PFSK-1 (cell line): ENCODE results near the gene UBN2.

Experiments used
- POLR2AphosphoS5 ChIP-seq: IDR thresholded peaks from 2 replicates; pipeline ENCODE4 v1.6.1; 2012; ENCODE audit warnings: low read depth, mild to moderate bottlenecking, control low read depth, low read length, moderate library complexity
- SIN3A ChIP-seq: IDR thresholded peaks from 2 replicates; pipeline ENCODE4 v1.6.1; 2012; ENCODE audit warnings: mild to moderate bottlenecking, low read length, moderate library complexity, borderline replicate concordance; ENCODE audit not compliant: insufficient read depth
- TAF1 ChIP-seq: IDR thresholded peaks from 2 replicates; pipeline ENCODE4 v1.6.1; 2012; ENCODE audit warnings: low read length, control low read depth, borderline replicate concordance; ENCODE audit not compliant: insufficient read depth
- TF ChIP-seq, protein P1 (sequence below), 2 experiments: IDR thresholded peaks; 2 replicates each; pipeline versions ENCODE4 v1.6.1 to v1.8.0; 2011 to 2012; ENCODE audit warnings: low read depth in 2 of 2, low read length in 2 of 2, control low read depth in 1 of 2, inconsistent platforms in 1 of 2, mild to moderate bottlenecking in 1 of 2, moderate library complexity in 1 of 2; ENCODE audit not compliant: insufficient read depth in 1 of 2

GRCh38 chr7:139232377-139232717 is 1.3 kb downstream of the UBN2 start:
- TF ChIP-seq SIN3A (no peak; the same call in 1 of the 2 replicates), POLR2AphosphoS5 (no peak), TAF1 (no peak)
- TF ChIP-seq, protein P1, sequence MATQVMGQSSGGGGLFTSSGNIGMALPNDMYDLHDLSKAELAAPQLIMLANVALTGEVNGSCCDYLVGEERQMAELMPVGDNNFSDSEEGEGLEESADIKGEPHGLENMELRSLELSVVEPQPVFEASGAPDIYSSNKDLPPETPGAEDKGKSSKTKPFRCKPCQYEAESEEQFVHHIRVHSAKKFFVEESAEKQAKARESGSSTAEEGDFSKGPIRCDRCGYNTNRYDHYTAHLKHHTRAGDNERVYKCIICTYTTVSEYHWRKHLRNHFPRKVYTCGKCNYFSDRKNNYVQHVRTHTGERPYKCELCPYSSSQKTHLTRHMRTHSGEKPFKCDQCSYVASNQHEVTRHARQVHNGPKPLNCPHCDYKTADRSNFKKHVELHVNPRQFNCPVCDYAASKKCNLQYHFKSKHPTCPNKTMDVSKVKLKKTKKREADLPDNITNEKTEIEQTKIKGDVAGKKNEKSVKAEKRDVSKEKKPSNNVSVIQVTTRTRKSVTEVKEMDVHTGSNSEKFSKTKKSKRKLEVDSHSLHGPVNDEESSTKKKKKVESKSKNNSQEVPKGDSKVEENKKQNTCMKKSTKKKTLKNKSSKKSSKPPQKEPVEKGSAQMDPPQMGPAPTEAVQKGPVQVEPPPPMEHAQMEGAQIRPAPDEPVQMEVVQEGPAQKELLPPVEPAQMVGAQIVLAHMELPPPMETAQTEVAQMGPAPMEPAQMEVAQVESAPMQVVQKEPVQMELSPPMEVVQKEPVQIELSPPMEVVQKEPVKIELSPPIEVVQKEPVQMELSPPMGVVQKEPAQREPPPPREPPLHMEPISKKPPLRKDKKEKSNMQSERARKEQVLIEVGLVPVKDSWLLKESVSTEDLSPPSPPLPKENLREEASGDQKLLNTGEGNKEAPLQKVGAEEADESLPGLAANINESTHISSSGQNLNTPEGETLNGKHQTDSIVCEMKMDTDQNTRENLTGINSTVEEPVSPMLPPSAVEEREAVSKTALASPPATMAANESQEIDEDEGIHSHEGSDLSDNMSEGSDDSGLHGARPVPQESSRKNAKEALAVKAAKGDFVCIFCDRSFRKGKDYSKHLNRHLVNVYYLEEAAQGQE (IDR thresholded peaks at IDR 0.05; ENCODE audit: insufficient read depth in 1 of 2, low read depth in 2 of 2, low read length in 2 of 2) = no peak
